Peyer's patch (tissue), 4 donors: ENCODE results near the gene DBNDD2.

Source experiments
- POLR2A ChIP-seq, 2 donors: fragments of 450-650 bp; IDR thresholded peaks; one replicate each; pipeline ENCODE4 v1.5.1; 2017; ENCODE audit warnings: antibody characterized with exemption in 2 of 2, mild to moderate bottlenecking in 2 of 2, moderate library complexity in 2 of 2
- TF ChIP-seq, protein P1 (sequence below), 6 experiments: fragments of 450-650 bp in 4 of 6; fragments of 200-600 bp in 2 of 6; sonication (generic) in 1 of 6; IDR thresholded peaks; one replicate each; pipeline ENCODE4 v1.5.1; 2017 to 2019; ENCODE audit warnings: antibody characterized with exemption in 6 of 6, mild to moderate bottlenecking in 3 of 6, moderate library complexity in 1 of 6

DNA sequence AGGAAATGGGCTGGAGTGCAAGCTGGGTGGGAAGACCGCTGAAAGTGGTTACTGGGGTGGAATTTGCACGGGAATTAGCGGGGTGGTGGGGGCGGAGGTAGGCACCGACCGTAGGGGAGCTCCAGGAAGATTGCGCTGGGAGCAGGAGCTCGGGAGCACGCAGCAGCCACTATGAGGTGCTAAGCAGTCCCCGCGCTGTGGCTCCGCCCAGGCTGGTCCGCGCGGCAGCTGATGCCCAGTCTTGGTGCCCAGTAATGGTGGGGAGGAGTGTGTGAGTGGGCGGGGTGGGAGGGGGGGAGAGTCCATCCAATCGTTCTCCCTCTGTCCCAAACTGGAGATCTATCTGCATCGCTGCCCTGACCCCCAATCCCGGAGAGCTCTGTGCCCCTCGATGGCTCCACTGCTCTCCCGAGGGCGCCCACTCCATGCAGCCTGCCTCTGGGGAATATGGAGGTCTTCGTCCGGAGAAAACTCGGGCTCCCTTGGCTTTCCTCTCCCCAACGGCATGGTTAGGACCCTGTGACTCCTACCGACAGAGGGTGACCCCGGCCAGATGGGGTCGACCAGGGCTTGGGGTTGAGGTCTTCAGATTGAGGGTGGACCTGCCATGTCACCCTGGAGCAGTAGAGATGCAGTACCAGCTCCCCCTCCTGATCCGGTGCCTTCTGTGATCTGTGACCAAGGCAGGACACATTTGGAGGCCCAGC is 35.3 kb upstream of the DBNDD2 start:
- TF ChIP-seq, protein P1, sequence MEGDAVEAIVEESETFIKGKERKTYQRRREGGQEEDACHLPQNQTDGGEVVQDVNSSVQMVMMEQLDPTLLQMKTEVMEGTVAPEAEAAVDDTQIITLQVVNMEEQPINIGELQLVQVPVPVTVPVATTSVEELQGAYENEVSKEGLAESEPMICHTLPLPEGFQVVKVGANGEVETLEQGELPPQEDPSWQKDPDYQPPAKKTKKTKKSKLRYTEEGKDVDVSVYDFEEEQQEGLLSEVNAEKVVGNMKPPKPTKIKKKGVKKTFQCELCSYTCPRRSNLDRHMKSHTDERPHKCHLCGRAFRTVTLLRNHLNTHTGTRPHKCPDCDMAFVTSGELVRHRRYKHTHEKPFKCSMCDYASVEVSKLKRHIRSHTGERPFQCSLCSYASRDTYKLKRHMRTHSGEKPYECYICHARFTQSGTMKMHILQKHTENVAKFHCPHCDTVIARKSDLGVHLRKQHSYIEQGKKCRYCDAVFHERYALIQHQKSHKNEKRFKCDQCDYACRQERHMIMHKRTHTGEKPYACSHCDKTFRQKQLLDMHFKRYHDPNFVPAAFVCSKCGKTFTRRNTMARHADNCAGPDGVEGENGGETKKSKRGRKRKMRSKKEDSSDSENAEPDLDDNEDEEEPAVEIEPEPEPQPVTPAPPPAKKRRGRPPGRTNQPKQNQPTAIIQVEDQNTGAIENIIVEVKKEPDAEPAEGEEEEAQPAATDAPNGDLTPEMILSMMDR (IDR thresholded peaks at IDR 0.05): no peak
- no peak for TF ChIP-seq POLR2A (IDR thresholded peaks at IDR 0.05)
